NCI-H1694 treated with DMSO at 0.1 percent for 48 hours (cell line): ENCODE data around the gene RAB43.
"Not testable (repeated sequence)": the region's sequence is repeated elsewhere in the genome, so short reads cannot be mapped to it uniquely, and the experiment has no call there.

Source experiments
- DNase-seq: peaks from one replicate; lab custom pipeline; 2025; lab: John Stamatoyannopoulos, UW

Gene RAB43

DNA sequence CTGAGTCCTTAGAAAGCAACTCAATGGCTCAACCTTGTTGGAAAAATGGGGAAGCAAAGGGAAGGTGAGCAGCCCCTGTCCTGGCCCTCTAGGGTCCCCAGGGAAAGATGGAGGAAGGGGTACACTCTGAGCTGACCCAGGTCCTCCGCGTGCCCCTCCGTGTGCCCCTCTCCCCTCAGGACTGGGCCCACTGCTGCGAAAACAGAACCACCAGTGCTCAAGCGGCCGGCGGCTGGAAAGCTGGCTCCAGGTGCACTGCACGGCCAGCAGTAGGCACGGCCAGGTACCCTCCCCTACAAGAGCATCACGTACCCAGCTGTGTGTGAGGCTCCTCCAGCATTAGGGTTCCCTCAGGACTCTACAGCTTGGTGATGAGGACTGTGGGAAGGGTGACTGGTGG lies 26.3 kb downstream of the RAB43 start:
- no peak for DNase-seq

DNA sequence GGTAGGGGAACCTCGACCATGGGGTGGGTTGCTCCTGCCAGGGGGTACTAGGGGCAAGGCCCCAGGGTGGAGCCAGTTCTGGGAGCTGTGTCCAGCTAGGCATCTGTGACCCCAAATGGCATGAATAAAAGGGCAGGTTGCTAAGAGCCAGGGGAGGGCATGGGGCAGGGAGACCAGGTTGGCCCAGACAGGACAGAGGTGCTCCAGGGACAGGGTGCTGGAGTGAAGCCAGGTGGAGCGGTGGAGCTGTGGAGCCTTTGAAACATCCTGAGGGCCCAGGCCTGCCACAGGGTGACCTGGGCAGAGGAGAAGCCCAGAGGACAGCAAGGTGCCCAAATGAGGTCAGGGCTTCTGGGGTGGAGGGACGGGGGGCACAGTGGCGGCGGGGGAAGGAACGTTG lies 33.3 kb downstream of the RAB43 start:
- DNase-seq: not testable (repeated sequence)

DNA sequence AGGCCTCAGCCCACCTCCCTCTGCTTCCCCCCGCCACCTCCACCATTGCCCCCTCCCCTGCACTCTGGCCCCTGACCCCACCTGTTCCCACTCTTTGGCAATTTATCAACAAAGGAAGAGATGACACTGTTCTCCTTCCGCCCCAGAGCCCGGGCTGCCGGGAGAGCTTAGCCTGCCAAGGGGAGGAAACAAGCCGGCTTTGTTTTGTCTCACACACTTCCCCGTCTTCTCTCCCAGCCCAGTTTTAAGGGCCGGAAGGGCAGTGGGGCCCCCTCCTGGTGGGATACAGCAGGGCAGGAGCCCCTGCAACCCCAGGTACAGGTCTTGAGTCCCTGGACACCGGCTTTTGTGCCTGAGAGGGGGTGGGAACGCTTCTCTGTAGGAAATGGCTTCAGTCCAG lies 33.7 kb downstream of the RAB43 start:
- DNase-seq: peak; percentile 31

DNA sequence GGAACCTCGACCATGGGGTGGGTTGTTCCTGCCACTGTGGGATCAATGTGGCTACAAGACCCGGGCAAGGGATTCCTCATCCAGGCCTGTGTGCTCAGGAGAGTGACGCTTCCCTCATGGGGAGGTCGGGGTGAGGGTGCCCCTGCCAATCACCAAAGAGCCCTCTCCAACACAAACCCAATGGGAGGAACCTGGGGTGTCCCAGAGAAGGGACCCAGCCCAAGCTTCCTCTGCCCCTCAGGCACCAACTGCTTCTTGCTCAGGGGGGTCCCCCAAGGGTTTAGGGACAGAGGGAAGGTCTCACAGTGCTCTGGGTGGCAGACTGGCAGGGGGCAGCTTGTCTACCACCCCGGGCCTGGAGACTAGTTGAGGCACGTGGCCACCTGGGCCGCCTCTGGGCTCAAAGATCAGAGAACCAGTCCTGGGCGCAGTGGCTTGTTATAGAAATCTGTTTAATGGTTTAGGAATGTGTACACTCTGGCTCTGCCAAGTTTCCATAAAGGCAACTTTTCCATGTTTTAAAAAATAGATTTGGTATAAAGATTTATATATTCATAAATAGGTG lies 34.4 kb downstream of the RAB43 start:
- DNase-seq: no peak

DNA sequence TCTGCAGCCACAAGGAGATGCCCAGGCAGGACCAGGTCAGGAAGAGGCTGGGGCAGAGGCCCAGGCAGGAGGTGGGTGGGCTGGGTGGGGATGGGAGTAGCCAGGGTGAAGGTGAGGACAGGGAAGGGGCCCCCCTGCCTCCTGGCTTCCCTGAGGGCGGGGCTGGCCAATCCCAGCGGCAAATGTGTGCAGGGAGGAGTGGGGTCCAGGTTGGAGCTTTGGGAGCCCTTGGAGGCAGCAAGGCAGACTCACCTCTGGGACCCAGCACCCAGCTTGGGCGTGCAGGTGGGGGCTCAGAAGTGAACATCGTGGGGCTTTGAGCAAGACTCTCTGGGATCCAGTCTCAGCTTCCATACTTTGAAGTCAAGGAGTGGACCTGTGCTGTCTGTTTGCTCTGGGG lies 35.8 kb downstream of the RAB43 start:
- no peak for DNase-seq

DNA sequence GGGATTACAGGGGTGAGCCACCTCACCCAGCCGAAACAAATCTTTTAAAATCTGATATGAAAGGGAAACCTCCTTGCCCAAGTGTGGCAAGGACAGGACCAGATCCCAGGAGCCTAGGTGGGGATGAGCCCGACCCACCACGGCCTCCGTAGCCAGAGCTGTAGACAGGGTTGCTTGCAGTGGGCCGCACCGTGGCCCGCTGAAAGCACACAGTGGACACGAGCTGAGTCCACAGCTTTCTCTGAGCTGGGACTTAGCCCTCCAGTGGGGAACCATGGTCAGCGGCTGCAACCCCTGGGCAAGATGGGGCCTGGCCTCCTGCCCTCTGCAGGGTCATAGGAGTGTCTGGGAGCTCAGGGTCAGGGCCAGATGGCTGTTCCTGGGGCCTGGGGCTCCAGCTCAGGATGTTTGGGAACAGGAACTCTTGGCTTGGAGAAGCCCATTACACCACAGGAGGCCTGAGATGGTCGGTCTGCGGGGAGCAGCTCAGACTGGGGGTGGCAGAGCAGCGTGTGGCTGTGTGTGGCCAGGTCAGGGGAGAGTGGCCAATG lies 36.4 kb downstream of the RAB43 start:
- DNase-seq: no peak

DNA sequence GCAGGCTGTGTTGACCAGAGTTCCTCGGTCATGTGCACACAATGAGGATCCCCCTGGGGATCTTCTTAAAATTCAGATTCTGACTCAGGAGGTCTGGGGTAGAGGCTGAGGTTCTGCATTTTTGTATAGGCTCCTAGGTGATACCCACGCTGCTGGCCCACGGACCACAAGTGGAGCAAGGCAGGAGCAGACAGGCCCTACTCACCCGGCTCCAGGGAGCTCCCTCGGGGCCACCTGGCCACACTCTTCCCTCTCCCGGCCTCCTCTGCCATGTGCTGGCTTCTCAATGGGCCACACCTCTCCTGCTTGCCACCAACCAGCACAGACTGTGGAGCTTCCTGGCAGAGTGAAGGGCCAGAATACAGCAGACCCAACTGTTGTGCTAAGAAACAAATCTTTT lies 37.1 kb downstream of the RAB43 start:
- DNase-seq: no peak

DNA sequence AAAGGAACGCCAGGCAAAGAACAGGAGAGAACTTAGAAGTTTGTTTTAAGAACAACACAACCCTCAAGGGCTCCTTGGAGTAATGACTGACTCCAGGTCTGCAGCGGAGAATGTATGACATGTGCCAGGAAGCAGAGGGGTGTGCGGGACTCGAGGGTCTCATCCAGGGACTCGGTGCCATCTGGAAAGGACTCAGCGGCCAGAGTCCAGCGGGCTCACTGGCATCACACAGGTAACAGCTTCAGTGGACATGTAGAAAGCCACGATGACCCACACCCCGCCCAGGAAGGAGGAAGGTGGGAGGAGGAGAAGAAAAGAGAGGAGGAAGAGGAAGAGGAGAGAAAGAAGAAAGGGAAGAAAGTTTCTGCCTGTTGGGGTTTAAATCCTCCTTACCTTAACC lies 39.6 kb downstream of the RAB43 start:
- no peak for DNase-seq

DNA sequence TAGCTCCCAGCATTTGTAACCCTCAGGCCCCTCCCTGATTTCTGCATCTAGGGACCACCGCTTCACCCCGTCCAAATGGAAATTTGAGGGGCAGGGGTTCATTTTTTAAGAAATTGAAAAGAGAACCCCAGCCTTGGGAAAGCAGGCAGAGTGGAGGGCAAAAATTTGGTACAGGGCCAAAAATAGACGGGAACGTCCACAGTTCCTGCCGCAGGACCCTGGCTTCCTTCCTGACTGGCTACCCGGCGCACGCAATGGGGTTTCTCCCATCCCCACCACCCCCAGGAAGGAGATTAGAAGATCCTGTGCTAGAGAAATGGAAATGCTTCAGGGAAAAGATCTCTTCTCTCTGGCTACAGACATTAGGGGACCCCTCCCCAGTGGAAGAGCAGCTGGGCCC lies 40.1 kb downstream of the RAB43 start:
- no peak for DNase-seq

DNA sequence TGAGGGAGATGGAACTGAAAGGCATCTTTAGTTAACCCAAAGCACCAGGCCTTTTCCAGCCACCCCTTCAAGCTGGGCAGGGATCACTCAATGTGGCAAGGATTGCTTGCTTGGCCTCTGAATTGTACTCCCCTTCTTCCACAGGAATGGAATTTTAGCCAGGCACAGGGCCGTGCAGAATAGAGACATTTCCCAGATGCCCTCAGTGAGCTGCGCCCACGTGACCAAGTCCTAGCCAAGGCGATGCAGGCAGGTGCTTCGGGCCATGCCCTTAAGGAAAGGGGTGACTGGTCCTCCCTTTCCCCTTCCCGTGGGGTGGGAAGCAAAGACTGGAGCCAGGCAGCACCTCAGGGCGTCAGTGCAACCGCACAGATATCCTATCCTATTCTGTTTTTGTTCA lies 43.1 kb downstream of the RAB43 start:
- DNase-seq: no peak

DNA sequence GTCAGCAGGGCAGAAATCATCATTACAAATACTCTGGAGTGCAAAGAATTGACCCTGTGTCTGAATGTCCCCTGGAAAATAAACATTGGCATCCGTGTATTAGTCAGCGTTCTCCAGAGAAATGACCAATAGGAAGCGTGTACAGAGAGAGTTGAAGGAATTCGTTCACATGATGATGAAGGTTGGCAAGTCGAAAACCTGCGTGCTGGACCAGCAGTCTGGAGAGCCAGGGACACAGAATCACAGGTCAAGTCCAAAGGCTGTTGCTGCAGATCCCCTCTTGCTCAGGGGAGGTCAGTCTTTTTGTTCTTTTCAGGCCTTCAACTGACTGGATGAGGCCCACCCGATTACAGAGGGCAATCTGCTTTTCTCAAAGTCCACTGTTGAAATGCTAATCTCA lies 44.4 kb downstream of the RAB43 start:
- DNase-seq: no peak

DNA sequence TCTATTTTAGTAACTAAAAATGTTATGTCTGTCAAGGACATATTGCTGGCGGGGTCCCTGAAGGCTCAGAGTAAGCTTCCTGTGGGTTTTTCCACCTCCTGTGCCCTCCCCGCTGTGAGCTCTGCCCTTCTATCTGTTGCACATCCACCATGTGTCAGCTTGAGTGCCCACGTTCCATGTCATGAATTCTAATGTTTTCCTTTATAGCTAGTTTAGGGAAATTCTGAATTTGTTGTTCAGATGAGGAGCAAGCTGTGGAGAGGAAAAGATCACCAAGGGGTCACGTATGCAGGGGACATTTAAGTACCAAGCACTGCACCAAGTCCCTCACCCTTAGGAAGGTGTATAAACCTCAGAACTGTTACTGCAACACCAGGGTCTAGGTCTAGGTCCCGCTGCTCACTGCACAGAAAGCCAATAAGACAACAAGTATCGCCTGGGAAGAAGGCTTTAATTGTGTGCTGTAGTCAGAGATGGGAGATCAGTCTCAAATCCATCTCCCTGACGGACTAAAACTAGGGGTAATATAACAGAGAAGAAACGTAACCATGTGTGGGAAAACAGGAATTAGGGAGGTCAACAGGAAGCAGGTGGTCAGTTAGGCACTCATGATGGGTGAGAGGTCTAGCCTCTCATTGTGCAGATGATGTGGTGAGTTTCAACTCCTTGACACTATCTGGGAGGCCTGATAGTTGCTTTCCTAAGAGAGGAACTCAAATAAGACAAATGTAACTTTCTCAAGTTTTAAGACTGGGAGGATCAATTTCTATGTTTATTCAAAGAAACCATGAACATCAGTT lies 51.3 kb downstream of the RAB43 start:
- no peak for DNase-seq

DNA sequence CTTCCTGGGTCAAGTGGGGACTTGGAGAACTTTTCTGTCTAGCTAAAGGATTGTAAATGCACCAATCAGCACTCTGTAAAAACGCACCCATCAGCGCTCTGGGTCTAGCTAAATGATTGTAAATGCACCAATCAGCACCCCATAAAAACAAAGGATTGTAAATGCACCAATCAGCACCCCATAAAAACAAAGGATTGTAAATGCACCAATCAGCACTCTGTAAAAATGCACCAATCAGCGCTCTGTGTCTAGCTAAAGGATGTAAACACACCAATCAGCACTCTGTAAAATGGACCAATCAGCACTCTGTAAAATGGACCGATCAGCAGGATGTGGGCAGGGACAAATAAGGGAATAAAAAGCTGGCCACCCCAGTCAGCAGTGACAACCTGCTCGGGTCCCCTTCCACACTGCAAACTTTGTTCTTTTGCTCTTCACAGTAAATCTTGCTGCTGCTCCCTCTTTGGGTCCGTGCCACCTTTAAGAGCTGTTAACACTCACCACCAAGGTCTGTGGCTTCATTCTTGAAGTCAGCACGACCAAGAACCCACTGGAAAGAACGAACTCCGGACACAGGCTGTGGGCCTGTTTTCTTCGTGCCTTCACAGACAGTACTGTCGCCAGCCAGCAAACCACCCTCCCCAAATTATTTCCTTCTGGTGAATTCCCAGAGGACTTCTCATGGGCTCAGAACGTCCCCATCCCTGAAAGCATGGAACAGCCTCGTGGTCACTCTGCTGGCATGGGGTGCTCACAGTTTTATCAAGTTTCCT lies 52.1 kb downstream of the RAB43 start:
- DNase-seq: not testable (repeated sequence)

DNA sequence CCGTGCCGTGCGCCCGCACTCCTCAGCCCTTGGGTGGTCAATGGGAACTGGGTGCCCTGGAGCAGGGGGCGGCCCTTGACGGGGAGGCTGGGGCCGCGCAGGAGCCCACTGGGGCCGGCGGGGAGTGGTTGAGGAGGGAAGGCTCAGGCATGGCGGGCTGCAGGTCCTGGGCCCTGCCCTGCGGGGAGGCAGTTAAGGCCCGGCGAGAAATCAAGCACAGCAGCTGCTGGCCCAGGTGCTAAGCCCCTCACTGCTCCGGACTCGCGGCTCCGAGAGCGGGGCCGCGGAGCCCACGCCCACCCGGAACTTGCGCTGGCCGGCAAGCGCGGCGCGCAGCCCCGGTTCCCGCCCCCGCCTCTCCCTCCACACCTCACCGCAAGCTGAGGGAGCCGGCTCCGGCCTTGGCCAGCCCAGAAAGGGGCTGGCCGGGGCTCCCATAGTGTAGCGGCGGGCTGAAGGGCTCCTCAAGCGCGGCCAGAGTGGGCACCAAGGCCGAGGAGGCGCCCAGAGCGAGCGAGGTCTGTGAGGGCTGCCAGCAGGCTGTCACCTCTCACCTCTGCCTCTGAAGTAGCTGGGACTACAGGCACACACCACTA lies 53.2 kb downstream of the RAB43 start:
- no peak for DNase-seq

DNA sequence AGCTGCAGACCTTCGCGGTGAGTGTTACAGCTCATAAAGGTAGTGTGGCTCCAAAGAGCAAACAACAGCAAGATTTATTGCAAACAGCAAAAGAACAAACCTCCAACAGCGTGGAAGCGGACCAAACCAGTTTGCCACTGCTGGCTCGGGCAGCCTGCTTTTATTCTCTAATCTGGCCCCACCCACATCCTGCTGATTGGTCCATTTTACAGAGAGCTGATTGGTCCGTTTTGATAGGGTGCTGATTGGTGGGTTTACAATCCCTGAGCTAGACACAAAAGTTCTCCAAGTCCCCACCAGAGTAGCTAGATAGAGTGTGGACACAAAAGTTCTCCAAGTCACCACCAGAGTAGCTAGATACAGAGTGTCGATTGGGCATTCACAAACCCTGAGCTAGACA lies 53.9 kb downstream of the RAB43 start:
- DNase-seq: not testable (repeated sequence)

DNA sequence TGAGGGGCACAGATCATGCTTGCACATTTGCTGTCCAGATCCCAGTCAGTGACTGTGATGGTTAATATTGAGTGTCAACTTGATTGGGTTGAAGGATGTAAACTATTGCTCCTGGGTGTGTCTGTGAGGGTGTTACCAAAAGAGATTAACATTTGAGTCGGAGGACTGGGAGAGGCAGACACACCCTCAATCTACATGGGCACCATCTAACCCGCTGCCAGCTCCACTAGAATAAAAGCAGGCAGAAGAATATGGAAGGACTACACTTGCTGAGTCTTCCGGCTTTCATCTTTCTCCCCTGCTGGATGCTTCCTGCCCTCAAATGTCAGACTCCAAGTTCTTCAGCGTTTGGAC lies 55.9 kb downstream of the RAB43 start:
- DNase-seq: no peak

DNA sequence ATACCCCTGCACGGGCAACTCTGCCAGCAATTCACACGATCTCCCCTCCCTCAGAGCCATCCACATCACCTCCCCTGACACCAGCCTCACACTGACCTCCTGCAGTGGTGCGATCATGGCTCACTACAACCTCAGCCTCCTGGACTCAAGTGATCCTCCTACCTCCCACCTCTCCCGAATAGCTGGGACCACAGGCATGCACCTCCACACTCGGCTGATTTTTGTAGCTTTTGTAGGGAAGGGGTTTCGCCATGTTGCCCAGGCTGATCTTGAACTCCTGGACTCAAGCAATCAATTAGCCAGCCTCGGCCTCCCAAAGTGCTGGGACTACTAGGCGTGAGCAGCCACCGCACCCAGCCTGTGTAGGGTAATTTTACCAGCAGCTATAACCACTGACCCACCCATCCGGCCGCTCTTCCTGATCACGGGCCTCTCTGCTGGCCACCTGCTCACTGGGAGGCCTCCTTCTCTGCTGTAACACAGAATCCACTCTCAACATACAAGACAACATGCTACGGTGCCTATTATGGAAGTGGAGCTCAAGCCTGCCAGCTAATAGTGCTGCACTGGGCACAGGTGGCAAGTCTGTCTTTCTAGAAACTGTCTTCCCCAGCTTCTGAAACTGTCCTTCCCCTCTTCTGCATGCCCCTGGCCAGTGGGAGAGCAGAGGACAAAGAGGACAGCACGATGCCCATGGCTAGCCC lies 56.4 kb downstream of the RAB43 start:
- DNase-seq: no peak

DNA sequence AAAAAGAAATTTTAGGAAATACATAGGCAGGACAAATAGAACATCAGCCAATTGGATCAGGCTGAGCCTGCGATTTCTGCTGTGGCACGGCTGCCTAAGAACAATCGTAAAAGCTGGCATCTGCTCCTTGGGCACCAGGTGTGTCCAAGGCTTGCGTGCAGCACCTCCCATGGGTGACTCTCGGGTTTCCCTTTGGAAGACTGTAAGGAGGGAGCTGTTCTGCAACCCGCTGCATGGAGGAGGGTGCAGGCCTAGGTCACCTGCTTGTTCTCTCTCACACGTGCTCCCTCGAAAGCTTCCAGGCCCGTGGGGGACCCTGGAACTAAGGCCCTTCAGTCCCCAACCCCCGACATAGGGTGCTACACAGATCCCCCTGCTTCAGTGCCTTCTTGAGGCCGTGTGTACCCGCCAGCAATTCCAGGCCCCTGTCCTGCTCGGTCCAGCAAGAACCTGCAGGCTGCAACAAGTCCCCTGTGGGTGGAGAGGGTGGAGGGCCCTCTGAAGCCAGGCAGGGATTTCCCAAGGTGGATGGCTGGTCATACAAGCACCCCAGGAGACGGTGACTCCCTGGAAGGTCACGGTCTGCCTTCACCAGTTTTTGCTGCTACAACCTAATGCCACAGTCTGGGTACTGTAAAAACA lies 57.6 kb downstream of the RAB43 start:
- DNase-seq: no peak

DNA sequence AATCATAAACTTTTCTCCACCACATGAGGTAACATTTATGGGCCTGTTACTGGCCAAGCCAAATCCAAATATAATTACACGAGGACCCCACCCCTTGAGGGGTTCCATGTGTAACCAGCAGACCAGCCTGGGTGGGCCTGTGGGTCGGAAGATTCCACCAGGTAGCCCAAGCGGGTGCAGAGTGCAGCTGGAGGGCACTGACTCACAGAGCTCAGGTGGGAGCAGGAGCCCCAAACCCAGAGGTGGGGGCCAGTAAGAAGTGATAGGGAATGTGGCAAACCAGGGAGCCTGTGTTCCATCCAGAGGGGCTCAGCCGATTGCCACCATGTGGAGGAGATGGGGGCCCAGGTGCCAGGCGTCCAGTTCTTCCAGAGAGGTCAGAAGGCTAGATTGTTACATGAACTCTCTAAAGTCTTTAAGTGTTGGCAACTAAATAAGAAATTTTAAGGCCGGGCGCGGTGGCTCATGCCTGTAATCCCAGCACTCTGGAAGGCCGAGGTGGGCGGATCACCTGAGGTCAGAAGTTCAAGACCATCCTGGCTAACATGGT lies 58.4 kb downstream of the RAB43 start:
- no peak for DNase-seq

DNA sequence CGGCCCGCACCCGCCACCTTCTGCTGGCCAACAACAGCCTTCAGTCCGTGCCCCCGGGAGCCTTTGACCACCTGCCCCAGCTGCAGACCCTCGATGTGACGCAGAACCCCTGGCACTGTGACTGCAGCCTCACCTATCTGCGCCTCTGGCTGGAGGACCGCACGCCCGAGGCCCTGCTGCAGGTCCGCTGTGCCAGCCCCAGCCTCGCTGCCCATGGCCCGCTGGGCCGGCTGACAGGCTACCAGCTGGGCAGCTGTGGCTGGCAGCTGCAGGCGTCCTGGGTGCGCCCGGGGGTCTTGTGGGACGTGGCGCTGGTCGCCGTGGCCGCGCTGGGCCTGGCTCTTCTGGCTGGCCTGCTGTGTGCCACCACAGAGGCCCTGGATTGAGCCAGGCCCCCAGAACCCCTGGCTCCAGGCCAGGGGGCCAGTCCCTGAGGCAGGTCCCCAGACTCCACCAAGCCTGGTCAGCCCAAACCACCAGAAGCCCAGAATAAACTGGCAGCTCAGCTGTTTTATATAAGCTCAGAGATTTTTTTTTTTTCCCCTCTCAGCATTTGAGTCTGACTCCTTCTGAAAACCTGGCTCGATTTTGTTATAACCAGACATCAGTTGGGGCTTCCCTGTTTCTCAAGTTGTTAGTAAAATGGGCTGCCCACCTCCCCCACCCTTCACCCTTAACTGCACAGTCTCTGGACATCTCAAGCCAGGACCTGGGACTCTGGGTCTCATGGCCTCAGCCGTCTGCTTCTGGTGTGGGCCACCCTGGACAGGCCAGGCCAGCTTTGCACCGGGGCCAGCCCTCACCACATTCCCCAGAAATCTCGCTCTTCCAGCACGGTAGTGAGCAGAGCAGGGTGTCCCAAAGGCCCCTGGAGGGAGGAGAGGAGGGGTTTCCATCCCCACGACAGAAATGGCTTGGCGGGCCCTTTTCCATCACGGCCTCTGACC lies 59.4 kb downstream of the RAB43 start:
- DNase-seq: no peak
